NCI-H748 treated with DMSO at 0.1 percent for 48 hours (cell line): ENCODE measurements around the gene MRTFA.

Experiments
- DNase-seq: peaks from one replicate; lab custom pipeline; 2025; lab: John Stamatoyannopoulos, UW

MRTFA gene

DNA sequence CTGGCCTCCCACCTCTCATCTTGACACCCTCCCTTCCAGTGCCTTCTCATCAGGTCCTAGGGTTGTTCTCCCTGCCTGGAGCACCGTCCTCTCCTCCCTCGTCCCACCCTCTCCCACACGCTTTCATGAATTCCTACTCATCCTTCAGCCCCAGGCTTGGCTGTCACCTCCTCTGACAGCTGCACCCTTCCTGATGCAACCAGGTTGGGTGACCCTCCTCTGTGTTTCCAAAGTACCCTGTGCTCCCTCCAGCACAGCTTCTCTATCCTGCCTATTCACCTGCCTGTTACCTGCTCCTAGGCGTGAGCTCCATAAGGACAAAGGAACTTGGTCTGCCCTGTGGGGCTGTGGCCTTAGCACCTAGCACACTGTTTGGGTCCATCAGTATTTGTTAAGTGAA lies 207.7 kb downstream of the MRTFA start:
- no peak for DNase-seq

DNA sequence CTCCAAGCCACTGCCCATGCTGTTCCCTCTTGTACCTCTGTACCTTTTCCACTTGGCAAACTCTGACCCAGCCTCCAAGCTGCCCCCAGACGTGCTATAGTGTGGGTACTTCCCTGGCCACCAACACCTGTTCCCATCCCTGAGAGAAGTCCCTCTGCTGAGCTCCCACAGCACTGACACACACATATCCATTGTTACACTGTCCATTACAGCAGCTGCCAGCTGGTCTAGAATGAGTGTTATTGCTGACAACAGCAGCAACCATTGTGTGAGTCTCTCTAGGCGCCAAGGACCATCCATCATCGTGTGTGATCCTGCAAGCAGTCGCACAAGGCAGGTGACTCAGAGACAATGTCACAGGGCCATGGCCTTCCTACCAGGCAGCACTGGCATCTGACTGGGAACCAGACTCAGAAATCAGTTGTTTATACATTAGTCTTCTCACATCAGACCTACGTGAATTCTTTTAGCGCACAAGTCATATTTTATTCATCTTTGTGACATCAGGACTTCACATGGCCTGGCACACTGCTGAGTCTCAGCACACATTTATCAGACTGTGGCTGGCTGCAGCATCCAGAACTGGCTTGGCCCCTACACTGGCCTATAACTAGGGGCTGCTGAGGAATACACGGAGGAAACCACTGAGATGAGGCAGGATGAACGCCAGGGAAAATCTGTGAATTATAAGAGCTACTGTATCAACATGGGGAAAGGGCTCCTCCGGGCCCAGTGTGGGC lies 209.8 kb downstream of the MRTFA start:
- no peak for DNase-seq

- DNase-seq = no peak
Measured at GRCh38 chr22:40425082-40425481, 211.4 kb downstream of the MRTFA start.

GRCh38 chr22:40423882-40424640 lies 212.5 kb downstream of the MRTFA start:
- no peak for DNase-seq

GRCh38 chr22:40423310-40423688 lies 213.2 kb downstream of the MRTFA start:
- no peak for DNase-seq

DNA sequence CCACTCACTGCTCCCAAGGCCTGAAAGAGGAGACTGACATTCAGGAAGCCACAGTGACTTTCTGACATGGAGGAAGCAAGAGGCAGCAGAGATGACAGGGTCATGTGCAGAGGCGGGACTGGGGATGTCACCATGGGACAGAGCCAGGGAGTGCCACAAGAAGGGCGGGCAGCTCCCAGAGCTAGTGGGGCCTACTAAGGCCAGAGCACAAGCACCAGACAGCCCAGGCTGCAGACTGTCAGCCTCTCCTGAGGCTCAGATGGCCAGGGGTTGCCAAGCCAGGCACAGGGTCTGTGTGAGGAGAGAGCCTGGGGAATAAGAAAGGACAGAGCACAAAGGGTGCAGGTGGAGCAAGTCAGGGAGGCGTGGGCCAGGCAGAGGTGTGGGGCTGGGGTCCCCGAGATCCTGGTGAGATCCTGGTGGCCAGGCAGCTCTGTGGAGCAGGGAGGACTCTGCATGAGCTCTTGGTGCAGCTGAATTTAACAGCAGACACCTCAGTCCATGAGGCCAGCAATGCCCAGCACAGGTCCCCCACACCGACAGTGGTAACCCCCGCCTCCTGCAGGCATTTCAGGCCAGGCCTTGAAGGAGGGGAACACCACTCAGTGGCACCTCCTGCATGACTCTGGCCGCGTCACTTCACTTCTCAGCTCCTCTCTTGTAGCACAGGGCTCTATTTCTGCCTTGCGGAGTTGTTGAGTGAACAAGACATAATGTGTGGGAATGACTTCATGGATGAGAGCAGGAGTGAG lies 213.8 kb downstream of the MRTFA start:
- DNase-seq = no peak

DNA sequence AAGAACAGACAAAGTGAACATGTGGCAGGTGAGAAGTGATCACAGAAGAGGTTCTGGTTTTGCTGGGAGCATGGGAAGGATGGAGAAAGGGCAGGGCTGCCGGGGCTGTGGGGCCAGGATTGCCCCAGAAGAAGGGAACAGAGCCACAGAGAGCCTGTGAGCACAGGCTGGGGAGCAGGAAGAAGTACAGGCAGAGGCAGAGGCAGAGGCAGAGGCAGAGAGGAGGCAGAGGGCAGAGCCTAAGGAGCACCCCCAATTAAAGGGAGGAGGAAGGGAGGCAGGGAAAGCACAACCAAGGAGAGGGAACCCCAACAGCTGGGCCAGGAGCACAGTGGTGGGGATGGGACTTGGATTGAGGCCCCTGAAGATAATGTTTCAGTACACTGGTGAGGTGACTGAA lies 214.6 kb downstream of the MRTFA start:
- DNase-seq = no peak

DNA sequence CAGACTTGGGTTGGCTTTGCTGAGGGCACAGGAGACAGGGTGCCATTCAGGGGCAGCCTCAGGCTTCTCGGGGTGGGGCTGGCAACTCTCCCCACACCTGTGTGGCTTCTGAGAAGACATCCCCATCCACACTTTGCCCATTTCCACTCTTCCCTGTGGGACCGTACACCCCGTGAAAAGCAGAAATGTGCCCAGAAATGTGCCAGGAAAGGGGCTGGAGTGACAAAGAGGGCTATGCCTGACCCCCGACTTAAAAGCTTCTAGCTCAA lies 215.5 kb downstream of the MRTFA start:
- no peak for DNase-seq

DNA sequence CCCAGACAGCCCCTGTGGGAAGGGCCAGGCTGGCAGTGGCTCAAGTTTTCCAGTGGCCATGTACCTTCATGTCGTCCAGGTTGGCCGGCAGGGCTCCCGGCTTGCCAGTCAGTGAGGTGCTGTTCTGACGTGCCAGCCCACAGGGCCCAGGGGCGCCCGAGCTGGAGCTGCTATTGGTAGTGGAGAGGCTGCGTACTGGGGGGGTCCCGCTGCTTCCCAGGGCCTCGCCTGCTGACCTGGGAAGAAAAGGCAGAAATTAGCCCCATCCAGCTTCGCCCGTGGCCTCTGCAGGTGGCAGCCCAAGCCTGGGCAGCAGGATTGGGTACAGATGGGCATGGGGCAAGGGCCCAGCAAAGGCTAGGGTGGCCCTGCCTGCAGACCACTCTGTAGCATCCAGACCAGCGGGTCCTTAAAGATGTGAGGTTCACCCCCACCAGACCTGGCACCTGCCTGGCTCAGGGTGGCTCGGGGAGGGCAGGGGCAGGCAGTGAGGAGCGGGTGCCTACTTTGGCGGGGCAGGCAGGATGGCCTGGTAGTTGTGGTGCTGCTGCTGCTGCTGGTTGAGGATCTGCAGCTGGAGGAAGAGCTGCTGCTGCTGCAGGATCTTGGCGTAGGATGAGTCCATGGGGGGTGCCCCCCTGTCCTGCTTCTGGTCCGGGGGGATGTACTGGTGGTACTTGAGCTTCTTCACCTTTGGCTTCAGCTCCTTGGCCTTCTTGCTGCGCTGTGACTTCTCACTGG lies 216.0 kb downstream of the MRTFA start:
- DNase-seq = no peak

- no peak for DNase-seq
Measured at GRCh38 chr22:40419718-40420117, 216.8 kb downstream of the MRTFA start.

DNA sequence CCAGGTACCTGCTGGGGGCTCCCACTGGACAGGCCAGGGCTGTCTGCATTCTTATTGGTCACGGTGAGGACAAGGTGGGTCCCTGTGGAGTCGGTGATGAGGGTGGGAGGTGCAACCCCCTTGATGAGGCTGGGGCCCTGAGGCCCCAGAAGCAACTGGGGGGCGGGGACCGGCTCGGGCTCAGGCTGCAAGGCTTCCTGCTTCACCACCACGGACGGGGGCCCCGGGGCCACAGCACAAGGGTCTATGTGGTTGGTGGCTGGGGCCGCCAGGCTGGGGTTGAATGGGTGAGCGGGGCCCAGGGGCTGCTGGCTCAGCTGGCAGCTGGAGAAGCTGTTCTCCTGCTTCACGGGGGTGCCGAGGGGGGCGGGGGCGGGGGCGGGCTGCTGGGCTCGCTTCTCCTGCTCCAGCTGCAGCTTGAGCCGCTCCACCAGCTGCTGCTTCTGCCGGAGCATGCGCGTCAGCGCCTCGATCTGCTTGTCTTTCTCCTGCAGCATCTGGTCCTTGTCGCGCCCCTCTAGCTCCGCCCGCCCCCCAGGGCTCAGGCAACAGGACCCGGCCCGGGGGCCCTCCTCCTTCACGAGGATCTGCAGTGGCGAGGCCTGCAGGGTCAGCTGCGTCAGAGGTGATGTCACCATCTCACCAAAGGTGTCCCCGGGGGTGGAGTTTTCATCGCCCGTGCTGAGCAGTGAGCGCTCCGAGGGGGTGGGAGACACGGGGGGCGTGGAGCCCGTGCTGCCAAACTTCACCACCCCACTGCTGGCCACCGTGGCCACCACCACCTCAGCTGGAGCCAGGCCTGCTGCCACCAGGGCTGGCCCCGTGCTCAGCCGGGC lies 217.9 kb downstream of the MRTFA start:
- no peak for DNase-seq

GRCh38 chr22:40417881-40418280 lies 218.6 kb downstream of the MRTFA start:
- DNase-seq = no peak

DNA sequence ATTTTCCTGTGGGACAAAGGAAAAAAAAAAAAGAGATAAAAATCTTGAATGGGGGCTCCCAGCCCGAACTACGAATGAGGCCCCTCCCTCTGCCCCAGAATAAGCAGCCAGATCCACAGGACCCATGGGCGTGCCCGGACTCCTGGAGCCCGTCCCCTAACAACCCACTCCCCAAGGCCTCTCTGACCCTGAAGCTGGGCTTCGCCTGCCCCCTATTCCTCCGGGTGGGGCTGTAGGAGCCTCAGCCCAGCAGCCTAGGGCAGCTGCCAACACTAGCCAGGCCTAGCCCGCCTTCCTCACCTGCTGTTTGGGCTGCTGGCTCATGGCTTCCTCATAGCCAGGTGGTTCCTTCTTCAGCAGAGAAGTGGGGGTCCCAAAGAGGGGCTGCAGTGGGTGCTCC lies 219.5 kb downstream of the MRTFA start:
- DNase-seq = no peak

DNA sequence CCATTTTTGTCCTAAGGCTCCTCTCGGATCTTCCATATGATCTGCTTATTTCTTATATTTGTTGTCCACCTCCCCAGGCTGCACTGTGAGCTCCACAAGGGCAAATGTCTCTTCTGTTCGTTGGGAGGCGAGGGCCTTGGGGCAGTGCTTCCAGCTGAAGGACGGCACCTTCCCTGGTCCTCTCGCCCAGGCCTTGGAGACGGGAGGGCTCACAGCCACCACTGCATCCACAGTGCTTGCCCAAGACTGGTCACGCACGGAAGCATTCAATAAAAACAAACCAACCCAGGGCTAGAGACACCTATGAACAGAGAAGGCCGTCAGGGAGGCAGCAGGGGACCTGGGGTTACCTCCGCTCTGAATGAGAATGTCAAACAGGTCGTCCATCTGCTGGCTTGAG lies 219.9 kb downstream of the MRTFA start:
- no peak for DNase-seq

- DNase-seq = no peak
Measured at GRCh38 chr22:40416267-40416570, 220.3 kb downstream of the MRTFA start.

DNA sequence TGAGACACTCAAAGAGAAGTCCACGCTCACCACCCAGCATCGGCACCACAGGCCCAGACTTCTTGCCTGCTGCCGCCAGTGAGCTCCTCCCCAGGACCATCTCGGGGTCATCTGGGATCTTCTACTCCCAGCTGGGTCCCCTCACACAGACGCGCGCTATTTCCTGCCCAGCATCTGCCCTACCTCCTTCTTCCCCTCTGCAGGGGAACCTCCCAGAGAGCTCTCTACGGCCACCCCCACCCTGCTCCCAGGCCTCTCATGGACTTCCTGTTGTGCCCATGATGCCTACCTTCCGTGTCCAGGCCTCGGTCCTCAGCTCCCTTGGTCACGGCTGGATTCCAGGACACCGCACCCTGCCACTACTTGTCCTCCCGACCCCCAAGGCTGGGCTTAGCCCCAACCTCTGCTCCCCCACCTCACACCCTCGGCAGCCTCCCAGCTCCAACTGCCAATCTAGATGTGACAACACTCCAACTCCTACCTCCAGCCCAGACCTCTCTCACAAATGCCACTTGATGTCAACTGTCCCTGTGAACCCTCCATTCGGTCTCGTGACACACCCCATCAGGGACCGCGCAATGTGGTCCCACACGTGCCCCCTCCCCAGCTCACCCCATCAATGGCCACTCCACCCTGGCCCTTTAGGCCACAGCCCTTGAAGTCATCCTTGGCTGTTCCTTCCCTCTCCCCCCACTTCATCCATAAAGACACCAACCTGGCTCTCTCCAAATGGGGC lies 220.8 kb downstream of the MRTFA start:
- DNase-seq = no peak

- no peak for DNase-seq
Measured at GRCh38 chr22:40414838-40415505, 221.5 kb downstream of the MRTFA start.

DNA sequence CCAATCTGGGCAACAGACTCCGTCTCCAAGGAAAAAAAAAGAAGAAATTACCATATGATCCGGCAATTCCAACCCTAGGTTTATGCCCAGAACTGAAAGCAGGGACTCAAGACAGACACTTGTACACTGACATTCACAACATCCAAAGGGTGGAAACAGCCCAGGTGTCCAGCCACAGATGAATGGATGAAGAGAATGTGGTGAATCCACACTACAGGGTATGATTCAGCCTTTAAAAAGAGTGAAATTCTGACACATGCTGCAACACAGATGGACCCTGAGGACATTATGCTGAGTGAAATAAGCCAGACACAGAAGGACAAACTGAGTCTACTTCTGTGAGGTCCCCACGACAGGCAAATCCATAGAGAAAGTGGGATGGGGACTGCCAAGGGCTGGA lies 222.2 kb downstream of the MRTFA start:
- DNase-seq = no peak

DNA sequence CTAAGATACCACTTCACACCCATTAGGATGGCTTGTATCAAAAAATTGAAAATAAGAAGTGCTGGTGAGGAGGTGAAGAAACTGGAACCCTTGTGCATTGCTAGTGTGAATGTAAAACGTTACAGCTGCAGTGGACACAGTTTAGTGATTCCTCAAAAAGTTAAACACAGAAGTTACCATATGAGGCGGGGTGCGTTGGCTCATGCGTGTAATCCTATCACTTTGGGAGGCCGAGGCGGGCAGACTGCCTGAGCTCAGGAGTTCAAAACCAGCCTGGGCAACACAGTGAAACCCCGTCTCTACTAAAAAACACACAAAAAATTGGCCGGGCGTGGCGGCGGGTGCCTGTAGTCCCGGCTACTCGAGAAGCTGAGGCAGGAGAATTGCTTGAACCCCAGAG lies 222.6 kb downstream of the MRTFA start:
- no peak for DNase-seq

DNA sequence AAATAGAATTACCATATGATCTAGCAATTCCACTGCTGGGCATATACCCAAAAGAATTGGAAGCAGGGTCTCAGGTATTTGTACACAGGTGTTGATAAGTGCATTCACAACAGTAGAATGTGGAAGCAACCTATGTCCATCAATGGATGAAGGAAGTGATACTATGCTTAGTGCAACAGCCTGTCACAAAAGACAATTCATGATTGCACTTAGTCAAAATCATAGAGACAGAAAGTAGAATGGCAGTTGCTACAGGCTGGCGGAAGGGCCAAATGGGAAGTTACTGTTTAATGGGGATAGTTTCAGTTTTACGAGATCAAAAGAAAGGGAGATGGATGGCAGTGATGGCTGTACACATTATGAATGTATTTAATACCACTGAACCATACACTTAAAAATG lies 224.1 kb downstream of the MRTFA start:
- DNase-seq = no peak

DNA sequence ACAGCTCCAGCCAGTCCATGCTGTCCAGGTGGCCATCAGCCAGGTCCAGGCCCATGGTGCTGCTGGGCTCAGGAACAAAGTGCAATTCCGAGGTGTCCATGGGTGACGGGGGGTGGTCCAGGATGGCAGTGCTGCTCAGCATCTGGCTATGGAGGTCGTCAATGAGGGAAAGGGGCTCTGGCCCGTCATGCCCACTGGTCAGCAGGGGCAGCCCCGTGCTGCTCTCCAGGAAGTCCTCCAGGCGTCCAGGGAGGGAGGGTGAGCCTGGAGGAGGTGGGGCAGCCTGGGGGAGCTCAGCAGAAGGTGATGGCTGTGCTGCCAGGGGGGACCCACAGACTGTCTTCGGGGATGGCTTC lies 225.0 kb downstream of the MRTFA start:
- DNase-seq = no peak
